Suprapubic skin (tissue), 4 donors: Measurements from ENCODE around the gene GMCL2. TPM values are rescaled to one million over a fixed set of nuclear protein-coding genes. Genes with fewer than 3 reads are reported as not detected.

Source experiments
- DNase-seq, 2 donors: peaks; one replicate each; pipeline ENCODE4 v3.0.0-alpha.2; 2019; ENCODE audit warnings: low spot score in 2 of 2
- H3K27ac ChIP-seq: fragments of 200-600 bp; sonication (generic); one replicate; pipeline ENCODE4 v1.5.1; 2019
- H3K27me3 ChIP-seq: fragments of 200-600 bp; sonication (generic); one replicate; pipeline ENCODE4 v1.5.1; 2019
- H3K36me3 ChIP-seq: fragments of 200-600 bp; sonication (generic); one replicate; pipeline ENCODE4 v1.5.1; 2019
- H3K4me1 ChIP-seq: fragments of 200-600 bp; sonication (generic); one replicate; pipeline ENCODE4 v1.5.1; 2019
- H3K4me3 ChIP-seq: fragments of 200-600 bp; sonication (generic); one replicate; pipeline ENCODE4 v1.5.1; 2019; ENCODE audit warnings: mild to moderate bottlenecking
- H3K9me3 ChIP-seq: fragments of 200-600 bp; sonication (generic); one replicate; pipeline ENCODE4 v1.5.1; 2019
- CTCF ChIP-seq, 2 donors: fragments of 200-600 bp in 1 of 2; fragments of 450-650 bp in 1 of 2; sonication (generic) in 1 of 2; IDR thresholded peaks; one replicate each; pipeline ENCODE4 v1.5.1; 2016 to 2019; ENCODE audit warnings: antibody characterized with exemption in 2 of 2, mild to moderate bottlenecking in 1 of 2, moderate library complexity in 1 of 2
- EP300 ChIP-seq: sonication (generic); formaldehyde crosslinking; IDR thresholded peaks from one replicate; pipeline ENCODE4 v1.6.1; 2017; ENCODE audit warnings: antibody characterized with exemption
- POLR2A ChIP-seq, 2 donors: fragments of 450-650 bp; IDR thresholded peaks; one replicate each; pipeline ENCODE4 v1.6.1; 2017; ENCODE audit warnings: antibody characterized with exemption in 2 of 2, mild to moderate bottlenecking in 2 of 2, moderate library complexity in 2 of 2
- POLR2AphosphoS5 ChIP-seq, 3 donors: sonication (generic); formaldehyde crosslinking; IDR thresholded peaks; one replicate each; pipeline ENCODE4 v1.6.1; 2017; ENCODE audit warnings: antibody characterized with exemption in 3 of 3
- WGBS: methylation state at CpG from one replicate; pipeline ENCODE4 v1.1.5; 2018; 5-methylcytosine and 5-hydroxymethylcytosine counted together
- total RNA-seq, 4 donors: library from RNA; depleted of rRNA; stranded (reverse); fragments of >200 nt; gene quantifications; one replicate each; pipeline ENCODE4 v1.1.0, GENCODE V29; 2016

GMCL2 gene
- total RNA-seq, 4 donors from 2014 or later: 0.49 TPM; not detected in 3

GRCh38 chr5:178163772-178164735, 23.1 kb downstream of the GMCL2 start:
- Histone ChIP-seq H3K9me3 (no peaks in the 10 kb centered on the region), H3K36me3 (no peaks in the 10 kb centered on the region), H3K27me3 (peaks cover 30% of the 10 kb centered on the region), H3K4me3 (peak overlapping the region; percentile 12), H3K4me1 (peaks cover 9% of the 10 kb centered on the region), H3K27ac (no peak overlapping the region)
- WGBS: 15% methylated on average over 23 of the region's 33 CpGs
- TF ChIP-seq POLR2AphosphoS5 (IDR thresholded peaks at IDR 0.05) (no peak), CTCF (IDR thresholded peaks at IDR 0.05) (peak; percentile 96 to 99), POLR2A (IDR thresholded peaks at IDR 0.05) (no peak), EP300 (no peak)
- peak; percentile 90 to 92 for DNase-seq

GRCh38 chr5:178162481-178162880, 24.7 kb downstream of the GMCL2 start:
- peaks cover 30% of the 10 kb centered on the region for H3K27me3 ChIP-seq
- H3K27ac ChIP-seq: no peak overlapping the region
- no peaks in the 10 kb centered on the region for H3K9me3 ChIP-seq
- no peak overlapping the region for H3K4me3 ChIP-seq
- WGBS: 74% methylated on average over 9 of the region's 9 CpGs
- DNase-seq: peak in 1 of 2 donors; percentile 36
- H3K4me1 ChIP-seq: peaks cover 9% of the 10 kb centered on the region
- TF ChIP-seq POLR2AphosphoS5 (IDR thresholded peaks at IDR 0.05) (no peak), CTCF (IDR thresholded peaks at IDR 0.05) (no peak), EP300 (no peak)
- H3K36me3 ChIP-seq: no peaks in the 10 kb centered on the region

GRCh38 chr5:178160176-178160575, 27.0 kb downstream of the GMCL2 start:
- Histone ChIP-seq H3K4me3 (no peak overlapping the region), H3K9me3 (no peaks in the 10 kb centered on the region), H3K36me3 (no peaks in the 10 kb centered on the region), H3K27ac (no peak overlapping the region), H3K27me3 (peaks cover 23% of the 10 kb centered on the region), H3K4me1 (peaks cover 9% of the 10 kb centered on the region)
- TF ChIP-seq EP300 (no peak), POLR2A (IDR thresholded peaks at IDR 0.05) (no peak), POLR2AphosphoS5 (IDR thresholded peaks at IDR 0.05) (no peak), CTCF (IDR thresholded peaks at IDR 0.05) (no peak)
- no peak for DNase-seq
- 82% methylated on average over 5 of the region's 5 CpGs for WGBS

- WGBS: 80% methylated on average over 8 of the region's 8 CpGs
- no peak for TF ChIP-seq CTCF (IDR thresholded peaks at IDR 0.05)
- TF ChIP-seq POLR2AphosphoS5 (IDR thresholded peaks at IDR 0.05): no peak
- TF ChIP-seq POLR2A (IDR thresholded peaks at IDR 0.05): no peak
- TF ChIP-seq EP300: no peak
- no peak overlapping the region for H3K27ac ChIP-seq
- H3K4me3 ChIP-seq: no peak overlapping the region
- peaks cover 16% of the 10 kb centered on the region for H3K36me3 ChIP-seq
- H3K9me3 ChIP-seq: no peaks in the 10 kb centered on the region
- H3K4me1 ChIP-seq: peaks cover 28% of the 10 kb centered on the region
- no peaks in the 10 kb centered on the region for H3K27me3 ChIP-seq
- DNase-seq: no peak
Observed at GRCh38 chr5:178155065-178155464, 32.1 kb downstream of the GMCL2 start.

GRCh38 chr5:178153530-178154340, 33.4 kb downstream of the GMCL2 start, which contains the start of gene NHP2:
Gene NHP2, minus strand, starts transcription at chr5:178153885. Its CDS starts 68 bp downstream, at chr5:178153817.
- 3% methylated on average over 68 of the region's 68 CpGs for WGBS
- Histone ChIP-seq H3K27ac (peak within 1 kb of the TSS; percentile 59), H3K4me1 (peaks cover 28% of the 10 kb centered on the region), H3K4me3 (peak within 1 kb of the TSS; percentile 80), H3K27me3 (no peaks in the 10 kb centered on the region), H3K36me3 (peaks cover 30% of the 10 kb centered on the region), H3K9me3 (no peaks in the 10 kb centered on the region)
- DNase-seq: peak; percentile 99
- TF ChIP-seq POLR2AphosphoS5 (IDR thresholded peaks at IDR 0.05): peak in 2 of 3 donors; percentile 88 to 89
- no peak for TF ChIP-seq POLR2A (IDR thresholded peaks at IDR 0.05)
- no peak for TF ChIP-seq CTCF (IDR thresholded peaks at IDR 0.05)
- peak; percentile 49 for TF ChIP-seq EP300
